HepG2 (cell line): ENCODE results near the gene RNGTT. TPM values are rescaled to one million over a fixed set of nuclear protein-coding genes. Genes with fewer than 3 reads are reported as not detected.
A peak's percentile ranks its signal among the peaks of the same experiment; 100 is the strongest.

Experiments used
- ATAC-seq: fragments of 200-7000 bp; cut with Tn5 transposase; 3 replicates; pipeline ENCODE4 v1.9.1; 2020; ENCODE audit warnings: mild to moderate bottlenecking, moderate library complexity
- BruUV-seq: library from RNA; stranded (reverse); fragments of 400-500 nt; replicated peaks from 2 replicates; lab custom pipeline; 2021; lab: Mats Ljungman, UMichigan
- CTCF ChIA-PET: fragments of 300-600 bp; formaldehyde crosslinking; extraction: SDS; loops from one replicate; lab custom pipeline; 2021; ENCODE audit warnings: low total read pairs, inconsistent platforms, low intra/inter-chr PET ratio; lab: Yijun Ruan, JAX
- POLR2A ChIA-PET: fragments of 350-600 bp; sonication (Branson Sonifier 250); formaldehyde crosslinking; loops from one replicate; lab custom pipeline; 2020; ENCODE audit warnings: antibody characterized with exemption, inconsistent platforms; lab: Yijun Ruan, JAX
- DNase-seq: peaks from one replicate; pipeline ENCODE4 v3.0.0-alpha.2; 2015; ENCODE audit warnings: low spot score
- FAIRE-seq: peaks from 3 replicates; lab custom pipeline; 2011; peaks lifted over from hg19 to GRCh38; lab: Jason Lieb, UNC
- H2AFZ ChIP-seq: one replicate; pipeline ENCODE4 v1.6.1; 2011; ENCODE audit warnings: low read length, inconsistent platforms
- H3K27ac ChIP-seq: fragments of 300-600 bp; 3 replicates; pipeline ENCODE4 v1.8.0; 2011; ENCODE audit warnings: mixed run types, mild to moderate bottlenecking, mixed read lengths, low read length, inconsistent platforms; ENCODE audit not compliant: insufficient read depth; ENCODE audit errors: extremely low read length
- H3K27me3 ChIP-seq, 2 experiments: fragments of 200-600 bp in 1 of 2; 2 replicates in 1 of 2; 3 replicates in 1 of 2; pipeline versions ENCODE4 v1.6.0 to v1.8.0; 2011; ENCODE audit warnings: low read length in 2 of 2, mild to moderate bottlenecking in 2 of 2, moderate library complexity in 2 of 2, inconsistent platforms in 1 of 2; ENCODE audit not compliant: insufficient read depth in 2 of 2, control insufficient read depth in 1 of 2
- H3K36me3 ChIP-seq, 2 experiments: fragments of 200-600 bp in 1 of 2; replicated peaks in 1 of 2; 2 replicates in 1 of 2; 3 replicates in 1 of 2; pipeline versions ENCODE4 v1.5.1 to v1.8.0; 2011; ENCODE audit warnings: low read length in 2 of 2, inconsistent platforms in 1 of 2; ENCODE audit not compliant: insufficient read depth in 2 of 2, control insufficient read depth in 1 of 2
- H3K4me1 ChIP-seq: 2 replicates; pipeline ENCODE4 v1.5.1; 2012; ENCODE audit warnings: low read length, inconsistent platforms; ENCODE audit not compliant: insufficient read depth
- H3K4me2 ChIP-seq: 2 replicates; pipeline ENCODE4 v1.6.0; 2011; ENCODE audit warnings: low read depth, low read length, inconsistent platforms
- H3K4me3 ChIP-seq, 3 experiments: fragments of 200-600 bp in 1 of 3; sonication (generic), shearing (Covaris generic) in 1 of 3; replicated peaks in 1 of 3; 2 replicates each; pipeline ENCODE4 v1.5.1; 2011 to 2016; ENCODE audit warnings: low read length in 3 of 3, inconsistent platforms in 2 of 3, low read depth in 2 of 3, mild to moderate bottlenecking in 2 of 3, control low read depth in 1 of 3, mixed read lengths in 1 of 3; ENCODE audit not compliant: insufficient read depth in 1 of 3
- H3K79me2 ChIP-seq: one replicate; pipeline ENCODE4 v1.6.1; 2011; ENCODE audit warnings: low read length, inconsistent platforms; ENCODE audit not compliant: insufficient read depth
- H3K9ac ChIP-seq: 2 replicates; pipeline ENCODE4 v1.6.0; 2011; ENCODE audit warnings: mild to moderate bottlenecking, low read depth, low read length, inconsistent platforms; ENCODE audit not compliant: insufficient read depth
- H3K9me3 ChIP-seq: 2 replicates; pipeline ENCODE4 v1.5.1; 2012; ENCODE audit warnings: mild to moderate bottlenecking, low read length
- H4K20me1 ChIP-seq: 2 replicates; pipeline ENCODE4 v1.6.0; 2011; ENCODE audit warnings: inconsistent platforms, mild to moderate bottlenecking, low read length, moderate library complexity; ENCODE audit not compliant: insufficient read depth
- JUN ChIP-seq: sonication (generic); formaldehyde crosslinking; IDR thresholded peaks from 2 replicates; pipeline ENCODE4 v1.4.0; 2020; ENCODE audit warnings: mild to moderate bottlenecking, missing genetic modification reagents
- KMT2B ChIP-seq: IDR thresholded peaks from 2 replicates; pipeline ENCODE4 v1.6.1; 2016; ENCODE audit warnings: missing genetic modification reagents, missing compliant biosample characterization
- RAD51 ChIP-seq: fragments of 450-650 bp; IDR thresholded peaks from 2 replicates; pipeline ENCODE4 v1.6.1; 2016; ENCODE audit warnings: borderline replicate concordance
- TP53 ChIP-seq: sonication (generic); formaldehyde crosslinking; conservative IDR thresholded peaks from 2 replicates; pipeline ENCODE4 v1.4.0; 2020; ENCODE audit warnings: missing genetic modification reagents
- ZNF30 ChIP-seq: sonication (generic); formaldehyde crosslinking; IDR thresholded peaks from 2 replicates; pipeline ENCODE4 v1.5.0; 2020; ENCODE audit warnings: mild to moderate bottlenecking, missing genetic modification reagents
- ZNF432 ChIP-seq: sonication (generic); formaldehyde crosslinking; IDR thresholded peaks from 2 replicates; pipeline ENCODE4 v1.5.0; 2020; ENCODE audit warnings: missing genetic modification reagents, mild to moderate bottlenecking, borderline replicate concordance
- ZNF501 ChIP-seq: sonication (generic); formaldehyde crosslinking; IDR thresholded peaks from 2 replicates; pipeline ENCODE4 v1.5.1; 2020; ENCODE audit warnings: mild to moderate bottlenecking, moderate library complexity, missing genetic modification reagents
- ZNF879 ChIP-seq: sonication (generic); formaldehyde crosslinking; IDR thresholded peaks from 2 replicates; pipeline ENCODE4 v1.8.1; 2023; ENCODE audit warnings: missing genetic modification reagents
- WGBS: methylation state at CpG from one replicate; pipeline ENCODE4 v1.1.6; 2017; ENCODE audit warnings: low lambda C conversion rate; 5-methylcytosine and 5-hydroxymethylcytosine counted together
- in situ Hi-C: cut with HindIII; loops from 2 replicates; pipeline ENCODE4 v1.10.0; 2017; ENCODE audit warnings: low pct_unique_long_range_greater_than_20kb; ENCODE audit not compliant: extremely low pct_ligation_motif_present
- intact Hi-C: fragments of 100-400 bp; cut with micrococcal nuclease; formaldehyde crosslinking; loops from one replicate; pipeline ENCODE4 v1.10.0; 2022; ENCODE audit not compliant: unreplicated experiment
- polyA plus RNA-seq, 8 experiments: library from polyadenylated mRNA; depleted of rRNA in 3 of 8; stranded (reverse) in 7 of 8; unstranded in 1 of 8; fragments of >200 nt; fragmentation: Illumina TruSeq in 4 of 8; extraction: Trizol in 4 of 8; gene quantifications; 2 replicates each; pipeline versions ENCODE4 v1.2.1 to v1.2.3, GENCODE V29; 2011 to 2016; ENCODE audit warnings: low read depth in 4 of 8, missing spikeins in 1 of 8, mixed read lengths in 1 of 8; ENCODE audit not compliant: insufficient read depth in 1 of 8
- total RNA-seq, 5 experiments: library from RNA; depleted of rRNA; stranded (reverse); fragments of >200 nt; fragmentation: Illumina TruSeq; extraction: Trizol; gene quantifications; 2 replicates each; pipeline ENCODE4 v1.2.3, GENCODE V29; 2016; ENCODE audit warnings: low read depth in 1 of 5
- TF ChIP-seq, protein P1 (sequence below): sonication (generic); formaldehyde crosslinking; IDR thresholded peaks from 2 replicates; pipeline ENCODE4 v1.4.0; 2020; ENCODE audit warnings: missing genetic modification reagents, borderline replicate concordance
- TF ChIP-seq, protein P2 (sequence below): sonication (generic); formaldehyde crosslinking; IDR thresholded peaks from 2 replicates; pipeline ENCODE4 v1.4.0; 2020; ENCODE audit warnings: mild to moderate bottlenecking, missing genetic modification reagents
- TF ChIP-seq, protein P3 (sequence below): sonication (generic); formaldehyde crosslinking; IDR thresholded peaks from 2 replicates; pipeline ENCODE4 v1.8.1; 2023; ENCODE audit warnings: mild to moderate bottlenecking, moderate library complexity, missing genetic modification reagents
- TF ChIP-seq, protein P4 (sequence below): IDR thresholded peaks from 2 replicates; pipeline ENCODE4 v1.6.1; 2016; ENCODE audit warnings: low read depth, borderline replicate concordance
- TF ChIP-seq, protein P5 (sequence below): sonication (generic); formaldehyde crosslinking; IDR thresholded peaks from 2 replicates; pipeline ENCODE4 v1.8.1; 2022; ENCODE audit warnings: low read depth, mild to moderate bottlenecking, missing genetic modification reagents

RNGTT gene
- total and polyA plus RNA-seq, 2 of the 13 experiments (the other 11 are each of a cell fraction or from before 2014, with no cell fraction given) = 6.0 to 22.6 TPM

DNA sequence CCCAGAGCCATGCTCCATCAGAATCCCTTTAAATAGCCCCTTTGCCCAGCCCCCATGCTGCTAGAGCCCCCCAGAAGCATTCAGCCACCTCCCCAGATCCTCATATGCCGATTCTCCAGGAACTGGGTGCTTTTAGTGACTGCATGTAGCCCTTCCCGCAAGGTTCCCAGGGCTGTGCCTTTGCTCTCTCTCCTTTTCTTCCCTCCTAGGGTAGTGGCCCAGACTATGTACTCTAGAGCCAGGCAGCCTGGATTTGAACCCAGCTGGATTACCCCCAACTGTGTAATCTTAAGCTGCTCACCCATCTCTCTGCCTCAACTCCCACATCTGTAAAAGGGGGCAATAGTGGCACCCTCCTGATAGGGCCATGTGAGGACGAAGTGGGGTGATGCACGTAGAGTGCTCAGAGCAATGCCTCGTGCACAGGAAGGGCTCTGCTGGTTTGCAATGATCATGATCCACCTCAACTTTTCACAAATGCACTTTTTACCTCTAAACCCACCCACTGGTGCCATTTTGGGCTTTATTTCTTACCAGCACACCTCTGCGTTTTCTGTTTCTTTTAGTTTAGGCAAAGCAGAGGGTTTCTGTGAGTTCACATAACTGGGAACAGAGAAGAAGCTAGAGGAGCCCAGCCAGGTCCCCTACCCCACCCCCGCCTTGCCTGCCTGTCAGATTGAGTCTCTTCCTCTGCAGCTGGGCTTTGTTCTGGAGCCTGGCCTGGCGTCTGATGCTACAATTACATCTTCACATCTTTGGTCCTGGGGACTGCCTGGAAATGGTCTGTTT lies 396.5 kb downstream of the RNGTT start (continued):
- TF ChIP-seq, protein P1, sequence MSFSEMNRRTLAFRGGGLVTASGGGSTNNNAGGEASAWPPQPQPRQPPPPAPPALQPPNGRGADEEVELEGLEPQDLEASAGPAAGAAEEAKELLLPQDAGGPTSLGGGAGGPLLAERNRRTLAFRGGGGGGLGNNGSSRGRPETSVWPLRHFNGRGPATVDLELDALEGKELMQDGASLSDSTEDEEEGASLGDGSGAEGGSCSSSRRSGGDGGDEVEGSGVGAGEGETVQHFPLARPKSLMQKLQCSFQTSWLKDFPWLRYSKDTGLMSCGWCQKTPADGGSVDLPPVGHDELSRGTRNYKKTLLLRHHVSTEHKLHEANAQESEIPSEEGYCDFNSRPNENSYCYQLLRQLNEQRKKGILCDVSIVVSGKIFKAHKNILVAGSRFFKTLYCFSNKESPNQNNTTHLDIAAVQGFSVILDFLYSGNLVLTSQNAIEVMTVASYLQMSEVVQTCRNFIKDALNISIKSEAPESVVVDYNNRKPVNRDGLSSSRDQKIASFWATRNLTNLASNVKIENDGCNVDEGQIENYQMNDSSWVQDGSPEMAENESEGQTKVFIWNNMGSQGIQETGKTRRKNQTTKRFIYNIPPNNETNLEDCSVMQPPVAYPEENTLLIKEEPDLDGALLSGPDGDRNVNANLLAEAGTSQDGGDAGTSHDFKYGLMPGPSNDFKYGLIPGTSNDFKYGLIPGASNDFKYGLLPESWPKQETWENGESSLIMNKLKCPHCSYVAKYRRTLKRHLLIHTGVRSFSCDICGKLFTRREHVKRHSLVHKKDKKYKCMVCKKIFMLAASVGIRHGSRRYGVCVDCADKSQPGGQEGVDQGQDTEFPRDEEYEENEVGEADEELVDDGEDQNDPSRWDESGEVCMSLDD (CRISPR knock-in tag) = no peak
- TF ChIP-seq, protein P2, sequence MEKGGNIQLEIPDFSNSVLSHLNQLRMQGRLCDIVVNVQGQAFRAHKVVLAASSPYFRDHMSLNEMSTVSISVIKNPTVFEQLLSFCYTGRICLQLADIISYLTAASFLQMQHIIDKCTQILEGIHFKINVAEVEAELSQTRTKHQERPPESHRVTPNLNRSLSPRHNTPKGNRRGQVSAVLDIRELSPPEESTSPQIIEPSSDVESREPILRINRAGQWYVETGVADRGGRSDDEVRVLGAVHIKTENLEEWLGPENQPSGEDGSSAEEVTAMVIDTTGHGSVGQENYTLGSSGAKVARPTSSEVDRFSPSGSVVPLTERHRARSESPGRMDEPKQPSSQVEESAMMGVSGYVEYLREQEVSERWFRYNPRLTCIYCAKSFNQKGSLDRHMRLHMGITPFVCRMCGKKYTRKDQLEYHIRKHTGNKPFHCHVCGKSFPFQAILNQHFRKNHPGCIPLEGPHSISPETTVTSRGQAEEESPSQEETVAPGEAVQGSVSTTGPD (CRISPR knock-in tag) = no peak
- no peak for TF ChIP-seq ZNF501 (CRISPR knock-in tag)

DNA sequence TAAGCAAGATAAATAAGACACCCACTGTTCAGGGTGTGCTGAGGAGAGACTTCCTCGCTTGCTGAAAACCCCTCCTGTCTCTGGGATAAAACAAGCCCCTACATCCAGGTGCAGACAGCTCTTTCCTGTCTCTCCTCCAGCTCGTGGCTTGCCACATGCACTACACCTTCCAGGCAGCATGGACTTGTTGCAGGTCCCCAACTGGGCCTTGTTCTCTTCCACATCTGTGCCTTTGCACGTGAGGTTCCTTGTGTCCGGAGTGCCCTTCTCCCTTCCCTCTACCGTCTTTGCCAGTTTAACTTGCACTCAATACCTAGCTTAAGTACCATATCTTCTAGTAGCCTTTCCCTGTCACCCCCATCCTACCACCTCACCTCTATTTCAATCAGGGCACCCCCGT lies 397.6 kb downstream of the RNGTT start:
- POLR2A ChIA-PET = interaction anchor here (0.6 kb wide), 1 partner anchor 518 kb away, joined by 3 read pairs; no protein-coding TSS in a partner anchor
- H3K4me2 ChIP-seq = peak overlapping the region; percentile 54
- H3K4me3 ChIP-seq = peak overlapping the region in 1 of 3 experiments; percentile 30; a peak in 2 of 6 replicates
- H3K9me3 ChIP-seq = peaks cover 9% of the 10 kb centered on the region
- CTCF ChIA-PET = no interaction called here
- in situ Hi-C loops (no loop called here), intact Hi-C loops (no loop called here)
- ATAC-seq (no peak; the same call in 1 of the 3 replicates), FAIRE-seq (no peak), DNase-seq (no peak)
- peaks cover 20% of the 10 kb centered on the region for H3K4me1 ChIP-seq
- no TSS peak for BruUV-seq
- no peaks in the 10 kb centered on the region for H3K79me2 ChIP-seq
- peaks cover 0 to 17% of the 10 kb centered on the region in 2 experiments; a peak in 3 of 5 replicates for H3K27me3 ChIP-seq
- no peak overlapping the region for H3K9ac ChIP-seq
- no peaks in the 10 kb centered on the region for H4K20me1 ChIP-seq
- 22% methylated on average over 6 of the region's 6 CpGs for WGBS
- TF ChIP-seq, protein P3, sequence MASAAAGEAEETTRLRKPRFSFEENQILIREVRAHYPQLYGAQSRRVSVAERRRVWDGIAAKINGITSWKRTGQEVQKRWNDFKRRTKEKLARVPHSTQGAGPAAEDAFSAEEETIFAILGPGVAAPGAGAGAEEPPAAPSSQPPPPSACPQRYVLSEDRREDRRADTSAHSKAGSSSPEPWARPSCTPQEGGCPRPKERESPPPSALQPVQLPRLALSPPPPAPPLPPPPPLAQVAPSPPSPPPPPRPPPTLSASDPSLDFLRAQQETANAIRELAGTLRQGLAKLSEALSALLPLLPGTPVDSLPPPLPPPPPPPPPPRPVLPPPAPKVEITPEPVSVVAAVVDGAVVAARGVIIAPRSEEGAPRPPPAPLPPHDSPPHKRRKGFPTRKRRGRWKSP (CRISPR knock-in tag) = no peak
- TF ChIP-seq ZNF30 (no peak), TP53 (CRISPR knock-in tag) (no peak), JUN (CRISPR knock-in tag) (no peak), ZNF432 (no peak), RAD51 (no peak), ZNF879 (CRISPR knock-in tag) (no peak), KMT2B (CRISPR knock-in tag) (no peak)
- TF ChIP-seq, protein P4, sequence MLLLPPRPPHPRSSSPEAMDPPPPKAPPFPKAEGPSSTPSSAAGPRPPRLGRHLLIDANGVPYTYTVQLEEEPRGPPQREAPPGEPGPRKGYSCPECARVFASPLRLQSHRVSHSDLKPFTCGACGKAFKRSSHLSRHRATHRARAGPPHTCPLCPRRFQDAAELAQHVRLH (CRISPR knock-in tag) = no peak
- TF ChIP-seq, protein P5, sequence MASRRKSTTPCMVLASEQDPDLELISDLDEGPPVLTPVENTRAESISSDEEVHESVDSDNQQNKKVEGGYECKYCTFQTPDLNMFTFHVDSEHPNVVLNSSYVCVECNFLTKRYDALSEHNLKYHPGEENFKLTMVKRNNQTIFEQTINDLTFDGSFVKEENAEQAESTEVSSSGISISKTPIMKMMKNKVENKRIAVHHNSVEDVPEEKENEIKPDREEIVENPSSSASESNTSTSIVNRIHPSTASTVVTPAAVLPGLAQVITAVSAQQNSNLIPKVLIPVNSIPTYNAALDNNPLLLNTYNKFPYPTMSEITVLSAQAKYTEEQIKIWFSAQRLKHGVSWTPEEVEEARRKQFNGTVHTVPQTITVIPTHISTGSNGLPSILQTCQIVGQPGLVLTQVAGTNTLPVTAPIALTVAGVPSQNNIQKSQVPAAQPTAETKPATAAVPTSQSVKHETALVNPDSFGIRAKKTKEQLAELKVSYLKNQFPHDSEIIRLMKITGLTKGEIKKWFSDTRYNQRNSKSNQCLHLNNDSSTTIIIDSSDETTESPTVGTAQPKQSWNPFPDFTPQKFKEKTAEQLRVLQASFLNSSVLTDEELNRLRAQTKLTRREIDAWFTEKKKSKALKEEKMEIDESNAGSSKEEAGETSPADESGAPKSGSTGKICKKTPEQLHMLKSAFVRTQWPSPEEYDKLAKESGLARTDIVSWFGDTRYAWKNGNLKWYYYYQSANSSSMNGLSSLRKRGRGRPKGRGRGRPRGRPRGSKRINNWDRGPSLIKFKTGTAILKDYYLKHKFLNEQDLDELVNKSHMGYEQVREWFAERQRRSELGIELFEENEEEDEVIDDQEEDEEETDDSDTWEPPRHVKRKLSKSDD = no peak
- no peak overlapping the region for H2AFZ ChIP-seq
- H3K27ac ChIP-seq = no peak overlapping the region
- no peaks in the 10 kb centered on the region for H3K36me3 ChIP-seq
